Activated CD4-positive, CD25-positive, alpha-beta regulatory T cell treated with anti-CD3 and anti-CD28 coated beads, Interleukin-2, amount 50 U/mL, for 24 hours (primary cell): ENCODE results near the gene MYCBPAP.
"Not testable (repeated sequence)": the region's sequence is repeated elsewhere in the genome, so short reads cannot be mapped to it uniquely, and the experiment has no call there.

Experiments
- ATAC-seq, 2 donors: fragments of 150-1000 bp; cut with Tn5 transposase; one replicate each; pipeline ENCODE4 v1.10.0; 2021; ENCODE audit warnings: mild to moderate bottlenecking in 1 of 2, moderate library complexity in 1 of 2

Gene MYCBPAP

GRCh38 chr17:50472286-50472685, 36.0 kb upstream of the MYCBPAP start:
- no peak for ATAC-seq

- ATAC-seq: not testable (repeated sequence)
These were observed 35.5 kb upstream of the MYCBPAP start for GRCh38 chr17:50472761-50473161.

DNA sequence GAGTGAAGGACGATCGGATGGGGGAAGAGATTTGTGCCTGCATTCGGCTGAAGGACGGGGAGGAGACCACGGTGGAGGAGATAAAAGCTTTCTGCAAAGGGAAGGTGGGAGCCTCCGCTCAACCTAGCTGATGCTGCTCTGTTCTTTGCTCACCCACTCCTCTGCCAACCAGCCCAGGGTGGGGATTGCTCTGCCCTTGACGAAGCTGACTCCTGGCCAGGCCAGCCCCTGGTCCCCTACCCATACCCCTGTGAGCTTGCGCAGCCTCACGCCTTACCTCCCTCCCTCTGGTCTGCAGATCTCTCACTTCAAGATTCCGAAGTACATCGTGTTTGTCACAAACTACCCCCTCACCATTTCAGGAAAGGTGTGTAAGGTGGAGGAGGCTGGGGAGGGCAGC, 34.3 kb upstream of the MYCBPAP start:
- no peak for ATAC-seq

DNA sequence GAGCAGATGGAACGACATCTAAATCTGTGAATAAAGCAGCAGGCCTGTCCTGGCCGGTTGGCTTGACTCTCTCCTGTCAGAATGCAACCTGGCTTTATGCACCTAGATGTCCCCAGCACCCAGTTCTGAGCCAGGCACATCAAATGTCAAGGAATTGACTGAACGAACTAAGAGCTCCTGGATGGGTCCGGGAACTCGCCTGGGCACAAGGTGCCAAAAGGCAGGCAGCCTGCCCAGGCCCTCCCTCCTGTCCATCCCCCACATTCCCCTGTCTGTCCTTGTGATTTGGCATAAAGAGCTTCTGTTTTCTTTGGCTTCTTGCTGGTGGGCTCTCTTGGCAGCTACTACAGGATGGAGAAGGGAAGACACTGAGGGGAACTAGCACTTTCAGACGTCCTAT, 33.7 kb upstream of the MYCBPAP start:
- no peak for ATAC-seq

DNA sequence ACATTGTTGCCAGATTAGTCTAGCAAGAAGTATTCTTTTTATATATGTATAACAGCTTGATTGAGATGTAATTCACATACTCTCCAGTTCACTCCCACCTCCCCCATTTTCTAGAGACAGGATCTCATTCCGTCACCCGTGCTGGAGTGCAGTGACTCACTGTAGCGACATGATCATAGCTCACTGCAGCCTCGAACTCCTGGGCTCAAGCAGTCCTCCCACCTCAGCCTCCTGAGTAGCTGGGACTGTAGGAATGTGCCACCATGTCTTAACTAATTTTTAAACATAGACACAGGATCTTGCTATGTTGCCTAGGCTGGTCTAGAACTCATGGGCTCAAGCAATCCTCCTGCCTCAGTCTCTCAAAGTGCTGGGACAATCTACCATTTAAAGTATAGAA, 32.9 kb upstream of the MYCBPAP start:
- ATAC-seq: no peak

DNA sequence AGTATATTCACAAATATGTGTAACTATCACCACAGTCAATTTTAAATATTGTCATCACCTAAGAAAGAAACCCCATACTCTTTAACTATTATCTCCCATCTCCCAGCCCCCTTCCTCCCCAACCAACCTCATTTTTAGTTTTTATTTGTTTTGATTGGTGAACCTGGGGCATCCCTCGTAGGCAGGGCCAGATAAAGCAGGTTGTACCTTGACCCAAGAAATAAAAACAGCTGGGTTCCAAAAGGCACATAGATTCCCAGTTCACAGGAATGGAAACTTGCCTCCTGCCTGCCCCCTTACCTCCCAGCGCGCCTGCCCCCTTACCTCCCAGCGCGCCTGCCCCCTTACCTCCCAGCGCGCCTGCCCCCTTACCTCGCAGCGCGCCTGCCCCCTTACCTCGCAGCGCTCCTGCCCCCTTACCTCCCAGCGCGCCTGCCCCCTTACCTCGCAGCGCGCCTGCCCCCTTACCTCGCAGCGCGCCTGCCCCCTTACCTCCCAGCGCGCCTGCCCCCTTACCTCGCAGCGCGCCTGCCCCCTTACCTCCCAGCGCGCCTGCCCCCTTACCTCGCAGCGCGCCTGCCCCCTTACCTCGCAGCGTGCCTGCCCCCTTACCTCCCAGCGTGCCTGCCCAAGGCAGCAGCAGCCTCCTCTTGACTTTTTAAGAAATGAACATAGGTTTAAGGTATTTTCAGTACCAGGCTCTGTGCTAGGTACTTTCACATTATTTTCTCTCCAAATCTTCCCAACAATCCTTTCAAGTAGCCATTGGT, 32.3 kb upstream of the MYCBPAP start:
- ATAC-seq: not testable (repeated sequence)

- no peak for ATAC-seq
These were observed 31.5 kb upstream of the MYCBPAP start for GRCh38 chr17:50476545-50477315.

DNA sequence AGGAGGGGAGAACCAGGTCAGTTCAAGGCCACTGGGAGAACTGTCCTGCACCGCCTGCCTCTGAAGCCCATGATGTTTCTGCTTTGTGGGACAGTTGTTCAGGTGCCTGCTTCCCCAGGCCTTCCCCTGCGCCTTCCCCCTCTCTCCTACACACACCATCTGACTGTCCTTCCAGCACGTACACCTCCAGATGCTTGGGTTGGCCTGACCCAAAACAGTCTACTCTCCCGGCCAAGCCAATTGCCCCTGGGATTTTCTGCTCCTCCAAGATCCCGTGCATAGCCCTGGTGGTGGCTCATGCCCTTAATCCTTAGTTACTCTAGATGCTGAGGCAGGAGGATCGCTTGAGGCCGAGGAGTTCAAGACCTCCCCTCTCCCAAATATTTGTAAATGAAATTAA, 30.3 kb upstream of the MYCBPAP start:
- ATAC-seq: no peak

GRCh38 chr17:50478391-50479381, 29.6 kb upstream of the MYCBPAP start, which contains the start of gene RSAD1:
TSS of gene RSAD1 (plus strand) at chr17:50478860. CDS start at chr17:50478885, 25 bp downstream.
- peak; percentile 91 to 94 for ATAC-seq

GRCh38 chr17:50479522-50480141, 28.6 kb upstream of the MYCBPAP start:
- peak; percentile 49 to 50 for ATAC-seq

DNA sequence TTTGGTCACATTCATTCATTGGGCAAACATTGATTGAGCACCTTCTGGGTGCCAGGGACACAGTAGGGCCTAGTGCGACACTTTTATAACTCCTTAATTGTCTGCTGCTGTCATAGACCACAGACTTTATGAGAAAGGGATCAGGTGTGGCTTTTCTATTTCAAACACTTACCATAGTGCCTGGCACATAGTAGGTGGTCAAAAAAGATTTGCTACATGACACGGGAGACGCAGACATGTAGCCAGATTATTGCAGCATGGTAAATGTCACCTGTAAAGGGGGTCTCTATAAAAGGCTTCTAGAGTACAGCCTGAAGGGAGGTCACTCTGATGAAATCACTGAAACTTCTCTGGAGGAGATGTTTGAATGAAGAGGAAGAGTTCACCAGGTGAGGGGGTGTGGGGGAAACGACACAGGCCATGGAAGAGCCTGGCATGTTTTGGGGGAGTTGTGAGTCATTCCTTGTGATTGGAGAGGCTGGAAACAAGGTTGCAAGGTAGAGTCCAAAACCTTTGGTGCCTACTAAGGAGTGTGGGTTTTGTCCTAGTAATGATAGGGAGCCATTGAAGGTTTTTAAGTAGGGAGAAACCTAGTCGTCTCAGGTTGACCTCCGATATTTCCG, 28.0 kb upstream of the MYCBPAP start:
- no peak for ATAC-seq

- no peak for ATAC-seq
These were observed 27.3 kb upstream of the MYCBPAP start for GRCh38 chr17:50480854-50481490.

DNA sequence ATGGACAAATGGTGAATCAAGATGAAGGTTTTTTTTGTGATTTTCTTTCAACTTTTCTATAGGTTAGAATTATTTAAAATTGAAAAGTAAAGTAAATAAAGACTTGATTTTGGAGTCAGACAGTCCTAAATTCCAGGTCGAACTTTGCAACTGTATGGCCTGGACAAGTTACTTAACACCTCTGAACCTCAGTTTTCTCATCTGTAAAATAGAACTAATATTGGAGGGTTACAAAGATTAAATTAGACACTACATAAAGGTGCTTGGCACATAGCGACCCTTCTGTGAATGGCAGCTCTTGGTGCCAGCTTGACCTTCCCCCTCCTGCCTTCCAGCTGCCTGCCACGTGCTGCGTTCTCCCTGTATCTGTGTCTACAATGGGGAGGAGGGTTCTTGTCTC, 26.6 kb upstream of the MYCBPAP start:
- ATAC-seq: no peak

DNA sequence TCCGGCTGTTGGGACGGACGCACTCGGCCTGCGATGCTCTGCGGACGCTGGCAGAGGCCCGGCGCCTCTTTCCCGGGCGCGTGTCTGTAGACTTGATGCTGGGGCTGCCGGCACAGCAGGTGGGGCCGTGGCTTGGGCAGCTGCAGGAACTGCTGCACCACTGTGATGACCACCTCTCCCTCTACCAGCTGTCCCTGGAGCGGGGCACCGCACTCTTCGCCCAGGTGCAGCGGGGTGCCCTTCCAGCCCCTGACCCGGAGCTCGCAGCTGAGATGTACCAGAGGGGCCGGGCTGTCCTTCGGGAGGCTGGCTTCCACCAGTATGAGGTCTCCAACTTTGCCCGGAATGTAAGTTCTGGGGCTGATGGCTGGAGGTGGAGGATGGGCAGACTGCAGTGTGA, 26.1 kb upstream of the MYCBPAP start:
- no peak for ATAC-seq

DNA sequence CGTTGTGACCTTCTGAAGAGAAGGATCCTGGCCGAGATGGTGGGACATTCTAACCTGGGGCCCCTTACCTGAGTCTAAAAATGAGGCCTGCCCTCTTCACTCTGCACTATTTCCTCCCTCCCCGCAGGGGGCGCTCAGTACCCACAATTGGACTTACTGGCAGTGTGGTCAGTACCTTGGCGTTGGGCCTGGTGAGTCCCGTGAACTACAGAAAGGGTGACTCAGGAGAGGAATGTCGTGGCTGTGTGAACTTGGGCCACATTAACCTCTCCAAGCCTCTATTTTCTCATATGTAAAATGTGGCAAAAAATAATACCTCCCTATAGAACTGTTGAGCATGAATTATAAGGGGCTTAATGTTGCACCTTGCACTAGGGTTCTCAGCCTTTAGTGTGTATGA, 25.7 kb upstream of the MYCBPAP start:
- peak; percentile 15 to 22 for ATAC-seq

DNA sequence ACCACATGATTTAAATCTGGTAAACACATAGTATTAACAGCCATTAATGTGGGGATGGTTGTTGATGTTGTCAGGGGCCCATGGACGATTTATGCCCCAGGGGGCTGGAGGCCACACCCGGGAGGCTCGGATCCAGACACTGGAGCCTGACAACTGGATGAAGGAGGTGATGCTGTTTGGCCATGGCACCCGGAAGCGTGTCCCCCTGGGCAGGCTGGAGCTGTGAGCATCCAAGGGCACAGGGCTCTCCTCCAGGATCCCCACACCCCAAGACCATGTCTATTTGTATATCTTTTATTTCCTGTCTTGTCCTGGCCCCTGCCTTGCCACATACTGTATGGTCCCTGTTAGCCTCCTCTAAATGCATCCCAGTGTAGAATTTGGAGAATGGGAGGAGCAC, 25.0 kb upstream of the MYCBPAP start:
- ATAC-seq: no peak

DNA sequence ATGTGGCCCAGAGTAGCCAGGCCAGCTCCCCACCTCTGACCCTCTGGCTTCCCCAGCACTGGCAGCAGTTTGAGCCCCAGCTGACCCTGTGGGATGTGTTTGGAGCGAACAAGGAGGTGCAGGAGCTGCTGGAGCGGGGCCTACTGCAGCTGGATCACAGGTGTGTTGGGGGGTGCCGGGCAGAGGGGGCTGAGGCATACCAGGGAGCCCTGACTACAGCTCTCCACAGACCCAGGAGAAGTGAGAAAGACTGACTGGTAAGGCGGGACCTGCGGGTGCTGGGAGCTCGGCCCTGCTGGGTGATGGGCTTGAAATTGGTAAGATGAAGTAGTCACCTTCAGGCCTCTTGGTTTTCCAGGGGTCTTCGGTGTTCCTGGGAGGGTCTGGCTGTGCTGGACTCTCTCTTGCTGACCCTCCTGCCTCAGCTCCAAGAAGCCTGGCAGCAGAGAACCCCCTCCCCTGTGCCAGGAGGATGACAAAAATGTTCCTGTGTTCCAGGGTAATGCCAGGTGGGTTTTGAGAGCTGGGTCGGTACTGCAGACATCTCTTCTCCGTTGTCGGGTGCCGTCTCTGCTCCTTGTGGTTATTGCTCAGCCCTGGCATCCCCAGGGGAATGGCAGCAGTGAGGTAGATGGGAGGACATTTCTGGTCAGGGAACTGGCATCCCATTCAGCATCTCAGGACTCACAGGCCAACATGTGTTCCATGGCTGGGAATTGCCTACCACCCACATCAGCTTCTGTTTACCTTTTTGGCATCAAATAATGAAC, 23.7 kb upstream of the MYCBPAP start:
- ATAC-seq: no peak

DNA sequence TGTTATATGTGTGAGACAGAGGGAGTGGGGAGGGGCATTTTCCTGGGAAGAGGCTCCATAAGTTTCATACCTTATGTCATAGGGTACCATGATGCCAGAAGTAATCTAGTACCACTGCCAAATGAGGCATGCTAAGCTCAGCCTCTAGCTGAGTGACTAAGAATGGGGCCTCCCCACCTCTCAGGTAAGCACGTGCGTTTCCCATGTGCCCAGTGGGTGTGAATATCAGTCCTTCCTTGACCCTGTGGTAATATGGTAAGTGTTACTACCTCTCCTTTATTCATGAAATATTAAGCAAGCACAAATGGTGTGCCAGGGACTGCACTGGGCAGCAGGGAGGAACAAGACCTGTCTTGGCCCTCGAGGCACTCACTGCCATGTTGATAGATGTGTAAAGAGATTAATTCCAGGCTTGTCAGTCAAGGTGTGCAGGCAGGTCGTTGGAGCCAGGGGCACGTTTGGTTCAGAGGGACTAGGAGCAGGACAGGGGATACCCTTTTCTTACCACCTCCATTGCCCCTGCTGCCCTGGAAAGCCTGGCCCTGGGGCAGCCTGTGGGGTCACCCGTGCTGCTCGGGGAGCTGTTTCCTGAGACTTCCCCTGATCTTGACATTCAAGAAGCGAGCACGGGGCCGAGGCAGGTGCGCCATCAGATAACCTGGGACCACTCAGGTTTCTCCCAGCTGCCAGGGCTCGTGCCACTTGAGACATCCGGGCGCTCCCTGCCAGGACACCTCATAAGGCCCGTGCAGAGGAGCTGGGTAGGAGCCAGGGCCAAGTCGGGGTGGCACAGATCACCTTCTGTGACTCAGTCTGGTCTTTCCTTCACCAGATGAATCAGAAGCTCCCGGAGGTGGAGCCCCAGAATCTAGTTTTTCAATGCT, 20.8 kb upstream of the MYCBPAP start:
- ATAC-seq: peak in 1 of 2 donors; percentile 48

DNA sequence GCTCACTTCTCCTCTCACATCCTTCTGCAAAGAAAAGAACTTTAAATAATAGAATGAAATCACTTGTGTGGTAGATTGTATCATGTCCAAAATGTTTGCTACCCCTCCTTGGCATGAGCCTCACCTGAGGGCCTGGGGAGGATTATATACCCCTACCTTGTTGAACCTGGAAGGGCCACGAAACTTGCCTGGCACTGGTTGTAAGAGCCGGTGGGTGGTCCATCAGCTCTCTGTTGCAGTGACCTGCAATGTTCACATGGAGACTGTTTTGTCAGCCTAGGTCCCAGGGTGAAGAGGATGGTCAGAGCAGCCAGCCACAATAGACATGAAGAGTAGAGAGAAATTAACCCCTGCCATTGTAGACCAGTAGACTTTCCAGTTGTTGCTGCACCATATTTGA, 19.4 kb upstream of the MYCBPAP start:
- ATAC-seq: no peak

DNA sequence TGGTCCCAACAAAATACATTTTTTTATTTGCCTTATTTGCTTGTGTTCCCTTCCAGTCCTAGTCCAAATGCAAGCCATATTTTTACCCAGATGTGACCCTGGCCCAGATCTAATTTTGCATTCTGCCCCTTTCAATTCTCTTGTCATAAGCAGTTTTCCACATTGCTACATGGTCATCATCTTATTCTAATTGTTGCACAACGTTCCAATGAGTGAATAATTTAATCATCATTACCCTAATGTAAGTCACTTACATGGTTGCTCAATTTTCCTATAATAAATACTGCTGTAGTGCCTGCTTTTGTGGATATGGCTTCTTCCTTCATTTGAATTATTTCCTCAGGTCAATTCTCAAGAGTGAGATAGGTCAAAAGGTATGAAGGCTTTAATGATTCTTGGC, 16.7 kb upstream of the MYCBPAP start:
- no peak for ATAC-seq
